ENCODE data around the gene MRPS26.

Gene MRPS26

GRCh38 chr20:3082306-3082951, 36.6 kb downstream of the MRPS26 start:
- Histone ChIP-seq H3K4me2 (no peak overlapping the region), H3K36me3 (ENCODE audit: insufficient read depth) (no peaks in the 10 kb centered on the region), H3K9ac (no peak overlapping the region), H4K20me1 (ENCODE audit: insufficient read depth) (no peaks in the 10 kb centered on the region), H3K27ac (no peak overlapping the region), H3K4me1 (ENCODE audit: low read depth, poor library complexity, severe bottlenecking) (no peaks in the 10 kb centered on the region), H3K79me2 (ENCODE audit: insufficient read depth, low read depth) (no peaks in the 10 kb centered on the region), H2AFZ (ENCODE audit: low read depth) (no peak overlapping the region), H3K27me3 (ENCODE audit: insufficient read depth, low read depth) (no peaks in the 10 kb centered on the region), H3K4me3 (IDR thresholded peaks at IDR 0.05; ENCODE audit: insufficient read depth, low read depth, low read length) (no peak overlapping the region)
- TF ChIP-seq CTCF (conservative IDR thresholded peaks at IDR 0.05; ENCODE audit: low read depth, low read length): no peak

GRCh38 chr20:3082955-3083952, 37.4 kb downstream of the MRPS26 start:
- no peak overlapping the region for H3K4me3 ChIP-seq (IDR thresholded peaks at IDR 0.05; ENCODE audit: insufficient read depth, low read depth, low read length)

GRCh38 chr20:3084283-3084985, 38.6 kb downstream of the MRPS26 start, which contains the start of gene AVP:
AVP (minus strand) TSS chr20:3084724; CDS start chr20:3084674, 50 bp downstream.
- Histone ChIP-seq H3K27ac (no peak within 1 kb of the TSS), H3K27me3 (ENCODE audit: insufficient read depth, low read depth) (no peaks in the 10 kb centered on the region), H3K36me3 (ENCODE audit: insufficient read depth) (no peaks in the 10 kb centered on the region), H3K4me2 (no peak within 1 kb of the TSS), H3K4me3 (IDR thresholded peaks at IDR 0.05; ENCODE audit: insufficient read depth, low read depth, low read length) (no peak within 1 kb of the TSS), H3K4me1 (ENCODE audit: low read depth, poor library complexity, severe bottlenecking) (no peaks in the 10 kb centered on the region), H3K9ac (no peak within 1 kb of the TSS), H4K20me1 (ENCODE audit: insufficient read depth) (no peaks in the 10 kb centered on the region), H3K79me2 (ENCODE audit: insufficient read depth, low read depth) (no peaks in the 10 kb centered on the region), H2AFZ (ENCODE audit: low read depth) (no peak within 1 kb of the TSS)
- no peak for TF ChIP-seq CTCF (conservative IDR thresholded peaks at IDR 0.05; ENCODE audit: low read depth, low read length)

More at GRCh38 chr20:3082955-3083952, 37.4 kb downstream of the MRPS26 start:
- no peak for TF ChIP-seq CTCF (conservative IDR thresholded peaks at IDR 0.05; ENCODE audit: low read depth, low read length)
- Histone ChIP-seq H3K36me3 (ENCODE audit: insufficient read depth) (no peaks in the 10 kb centered on the region), H2AFZ (ENCODE audit: low read depth) (no peak overlapping the region), H4K20me1 (ENCODE audit: insufficient read depth) (no peaks in the 10 kb centered on the region), H3K79me2 (ENCODE audit: insufficient read depth, low read depth) (no peaks in the 10 kb centered on the region), H3K4me1 (ENCODE audit: low read depth, poor library complexity, severe bottlenecking) (no peaks in the 10 kb centered on the region), H3K27me3 (ENCODE audit: insufficient read depth, low read depth) (no peaks in the 10 kb centered on the region), H3K9ac (no peak overlapping the region), H3K4me2 (no peak overlapping the region), H3K27ac (no peak overlapping the region)

- H3K27me3 ChIP-seq (ENCODE audit: insufficient read depth, low read depth): no peaks in the 10 kb centered on the region
- no peak for TF ChIP-seq CTCF (conservative IDR thresholded peaks at IDR 0.05; ENCODE audit: low read depth, low read length)
Measured at GRCh38 chr20:3084986-3085360, 39.1 kb downstream of the MRPS26 start.

More at GRCh38 chr20:3084986-3085360, 39.1 kb downstream of the MRPS26 start:
- no peak overlapping the region for H3K27ac ChIP-seq
- H3K9ac ChIP-seq: no peak overlapping the region
- no peaks in the 10 kb centered on the region for H3K79me2 ChIP-seq (ENCODE audit: insufficient read depth, low read depth)
- H3K36me3 ChIP-seq (ENCODE audit: insufficient read depth): no peaks in the 10 kb centered on the region
- H3K4me2 ChIP-seq: no peak overlapping the region
- H3K4me1 ChIP-seq (ENCODE audit: low read depth, poor library complexity, severe bottlenecking): no peaks in the 10 kb centered on the region
- H3K4me3 ChIP-seq (IDR thresholded peaks at IDR 0.05; ENCODE audit: insufficient read depth, low read depth, low read length): no peak overlapping the region
- H2AFZ ChIP-seq (ENCODE audit: low read depth): no peak overlapping the region
- no peaks in the 10 kb centered on the region for H4K20me1 ChIP-seq (ENCODE audit: insufficient read depth)
